Tibial artery (tissue), 4 donors: ENCODE data around the gene NIP7.
"Not testable (repeated sequence)": the region's sequence is repeated elsewhere in the genome, so short reads cannot be mapped to it uniquely, and the experiment has no call there.

Source experiments
- DNase-seq, 2 donors: peaks; one replicate each; pipeline ENCODE4 v3.0.0-alpha.2; 2019
- H3K27ac ChIP-seq, 2 donors: fragments of 200-600 bp; sonication (generic) in 1 of 2; 1 replicate in 1 of 2; 2 replicates in 1 of 2; pipeline ENCODE4 v1.5.1; 2018 to 2019; ENCODE audit warnings: mild to moderate bottlenecking in 1 of 2
- H3K27me3 ChIP-seq, 2 donors: fragments of 200-600 bp; sonication (generic) in 1 of 2; one replicate each; pipeline versions ENCODE4 v1.5.1 to v1.6.0; 2016 to 2019
- H3K36me3 ChIP-seq, 3 donors: fragments of 200-600 bp; sonication (generic) in 2 of 3; one replicate each; pipeline ENCODE4 v1.5.1; 2016 to 2019; ENCODE audit warnings: mild to moderate bottlenecking in 2 of 3
- H3K4me1 ChIP-seq, 4 donors: fragments of 200-600 bp; sonication (generic) in 2 of 4; 1 replicate in 3 of 4; 2 replicates in 1 of 4; pipeline ENCODE4 v1.5.1; 2016 to 2019
- H3K4me3 ChIP-seq, 2 donors: fragments of 200-600 bp; sonication (generic) in 1 of 2; 1 replicate in 1 of 2; 2 replicates in 1 of 2; pipeline ENCODE4 v1.5.1; 2018 to 2019; ENCODE audit warnings: mild to moderate bottlenecking in 2 of 2
- H3K9me3 ChIP-seq, 3 donors: fragments of 200-600 bp; sonication (generic) in 1 of 3; one replicate each; pipeline ENCODE4 v1.5.1; 2016 to 2019
- CTCF ChIP-seq, 2 experiments: fragments of 200-600 bp in 1 of 2; fragments of 450-650 bp in 1 of 2; IDR thresholded peaks; one replicate each; pipeline ENCODE4 v1.5.1; 2017 to 2019; ENCODE audit warnings: antibody characterized with exemption in 2 of 2, mild to moderate bottlenecking in 1 of 2, moderate library complexity in 1 of 2
- intact Hi-C: fragments of 100-400 bp; cut with DNase I; formaldehyde crosslinking; loops from one replicate; pipeline ENCODE4 v1.15.0; 2023; ENCODE audit warnings: low total_unique reads

The NIP7 gene

GRCh38 chr16:69348222-69348621 lies 8.7 kb downstream of the NIP7 start:
- TF ChIP-seq CTCF (IDR thresholded peaks at IDR 0.05), result no peak
- Histone ChIP-seq H3K4me1 (no peaks in the 10 kb centered on the region), H3K4me3 (no peak overlapping the region), H3K27me3 (no peaks in the 10 kb centered on the region), H3K27ac (no peak overlapping the region), H3K36me3 (peaks cover 6 to 58% (median 21%) of the 10 kb centered on the region in 3 donors), H3K9me3 (no peaks in the 10 kb centered on the region)
- intact Hi-C loops, result no loop called here
- DNase-seq, result no peak

- TF ChIP-seq CTCF (IDR thresholded peaks at IDR 0.05), result no peak
- Histone ChIP-seq H3K4me3 (no peak overlapping the region), H3K27me3 (no peaks in the 10 kb centered on the region), H3K4me1 (no peaks in the 10 kb centered on the region), H3K27ac (no peak overlapping the region), H3K9me3 (no peaks in the 10 kb centered on the region), H3K36me3 (peaks cover 10 to 56% (median 18%) of the 10 kb centered on the region in 3 donors)
- intact Hi-C loops, result no loop called here
- no peak for DNase-seq
Measured at GRCh38 chr16:69349536-69349935, 10.0 kb downstream of the NIP7 start.

DNA sequence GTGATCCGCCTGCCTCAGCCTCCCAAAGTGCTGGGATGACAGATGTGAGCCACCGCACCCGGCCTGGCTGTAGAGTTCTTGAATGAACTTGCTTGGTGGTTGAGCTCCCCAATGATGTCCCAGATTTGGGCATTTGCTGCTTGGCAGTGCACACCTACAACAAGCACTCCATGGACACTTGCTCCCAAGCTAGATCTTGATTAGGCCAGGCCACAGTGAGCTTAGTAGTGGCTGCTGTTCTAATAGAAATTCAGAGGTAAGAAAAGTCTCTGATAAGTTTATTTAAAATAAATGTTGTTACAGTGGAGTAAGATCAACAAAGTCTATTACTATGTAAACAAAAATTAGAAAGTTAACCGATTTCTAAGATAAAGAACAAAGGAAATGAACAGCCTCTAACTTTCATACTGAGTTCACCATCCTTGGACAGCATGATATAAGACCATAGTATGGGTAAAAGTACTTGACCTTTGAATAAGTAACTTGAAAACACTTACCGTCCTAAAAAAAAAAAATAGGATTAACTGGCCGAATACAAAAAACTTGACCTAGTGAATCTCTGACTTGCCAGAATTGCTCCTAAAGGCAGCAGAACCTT lies 11.1 kb downstream of the NIP7 start:
- H3K4me3 ChIP-seq, result no peak overlapping the region
- intact Hi-C loops, result no loop called here
- peaks cover 21 to 65% (median 29%) of the 10 kb centered on the region in 3 donors for H3K36me3 ChIP-seq
- H3K4me1 ChIP-seq, result no peaks in the 10 kb centered on the region
- no peaks in the 10 kb centered on the region for H3K27me3 ChIP-seq
- DNase-seq, result no peak
- H3K27ac ChIP-seq, result no peak overlapping the region
- no peak for TF ChIP-seq CTCF (IDR thresholded peaks at IDR 0.05)
- H3K9me3 ChIP-seq, result no peaks in the 10 kb centered on the region

GRCh38 chr16:69351309-69352027 lies 11.9 kb downstream of the NIP7 start, which contains the start of gene TMED6:
TMED6 (minus strand) TSS chr16:69351786; CDS start chr16:69351753, 33 bp downstream.
- DNase-seq, result no peak
- peaks cover 30 to 73% (median 37%) of the 10 kb centered on the region in 3 donors for H3K36me3 ChIP-seq
- no peak for TF ChIP-seq CTCF (IDR thresholded peaks at IDR 0.05)

DNA sequence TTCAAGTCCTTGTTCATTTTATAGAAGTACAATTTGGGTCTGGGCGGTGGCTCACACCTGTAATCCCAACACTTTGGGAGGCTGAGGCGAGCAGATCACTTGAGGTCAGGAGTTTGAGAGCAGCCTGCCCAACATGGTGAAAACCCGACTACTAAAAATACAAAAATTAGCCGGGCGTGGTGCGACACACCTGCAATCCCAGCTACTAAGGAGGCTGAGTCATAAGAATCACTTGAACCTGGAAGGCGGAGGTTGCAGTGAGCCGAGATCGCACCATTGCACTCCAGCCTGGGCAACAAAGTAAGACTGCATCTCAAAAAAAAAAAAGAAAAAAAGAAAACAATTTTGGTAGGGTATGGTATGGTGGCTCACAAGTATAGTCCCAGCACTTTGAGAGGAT lies 20.5 kb downstream of the NIP7 start:
- H3K4me1 ChIP-seq, H3K27me3 ChIP-seq, H3K9me3 ChIP-seq, H3K4me3 ChIP-seq, intact Hi-C loops, DNase-seq, H3K27ac ChIP-seq: not testable (repeated sequence)
- H3K36me3 ChIP-seq, result peaks cover 37 to 78% (median 53%) of the 10 kb centered on the region in 3 donors

More at GRCh38 chr16:69351309-69352027, 11.9 kb downstream of the NIP7 start, which contains the start of gene TMED6:
- H3K4me1 ChIP-seq, result no peaks in the 10 kb centered on the region
- intact Hi-C loops, result no loop called here
- H3K9me3 ChIP-seq, result no peaks in the 10 kb centered on the region
- H3K4me3 ChIP-seq, result no peak within 1 kb of the TSS
- no peaks in the 10 kb centered on the region for H3K27me3 ChIP-seq
- no peak within 1 kb of the TSS for H3K27ac ChIP-seq

- no peak overlapping the region for H3K27ac ChIP-seq
- intact Hi-C loops, result no loop called here
Measured at GRCh38 chr16:69363281-69363717, 23.7 kb downstream of the NIP7 start.

More at GRCh38 chr16:69363281-69363717, 23.7 kb downstream of the NIP7 start:
- Histone ChIP-seq H3K4me1 (no peaks in the 10 kb centered on the region), H3K36me3 (peaks cover 37 to 85% (median 61%) of the 10 kb centered on the region in 3 donors), H3K9me3 (no peaks in the 10 kb centered on the region), H3K4me3 (no peak overlapping the region), H3K27me3 (no peaks in the 10 kb centered on the region)
- no peak for TF ChIP-seq CTCF (IDR thresholded peaks at IDR 0.05)
- DNase-seq, result no peak
